GM12864 (cell line): Measurements from ENCODE around the gene WWC2.

Source experiments
- DNase-seq: peaks from one replicate; pipeline ENCODE4 v3.0.0-alpha.2; 2011; ENCODE audit warnings: low read depth
- H3K4me3 ChIP-seq: 2 replicates; pipeline ENCODE4 v1.5.1; 2011; ENCODE audit warnings: mild to moderate bottlenecking, low read depth, low read length, control low read depth
- TF ChIP-seq, protein P1 (sequence below): IDR thresholded peaks from 2 replicates; pipeline ENCODE4 v1.5.1; 2011; ENCODE audit warnings: low read depth, mild to moderate bottlenecking, moderate library complexity, low read length, control low read depth, inconsistent platforms; ENCODE audit errors: missing control alignments

Gene WWC2

DNA sequence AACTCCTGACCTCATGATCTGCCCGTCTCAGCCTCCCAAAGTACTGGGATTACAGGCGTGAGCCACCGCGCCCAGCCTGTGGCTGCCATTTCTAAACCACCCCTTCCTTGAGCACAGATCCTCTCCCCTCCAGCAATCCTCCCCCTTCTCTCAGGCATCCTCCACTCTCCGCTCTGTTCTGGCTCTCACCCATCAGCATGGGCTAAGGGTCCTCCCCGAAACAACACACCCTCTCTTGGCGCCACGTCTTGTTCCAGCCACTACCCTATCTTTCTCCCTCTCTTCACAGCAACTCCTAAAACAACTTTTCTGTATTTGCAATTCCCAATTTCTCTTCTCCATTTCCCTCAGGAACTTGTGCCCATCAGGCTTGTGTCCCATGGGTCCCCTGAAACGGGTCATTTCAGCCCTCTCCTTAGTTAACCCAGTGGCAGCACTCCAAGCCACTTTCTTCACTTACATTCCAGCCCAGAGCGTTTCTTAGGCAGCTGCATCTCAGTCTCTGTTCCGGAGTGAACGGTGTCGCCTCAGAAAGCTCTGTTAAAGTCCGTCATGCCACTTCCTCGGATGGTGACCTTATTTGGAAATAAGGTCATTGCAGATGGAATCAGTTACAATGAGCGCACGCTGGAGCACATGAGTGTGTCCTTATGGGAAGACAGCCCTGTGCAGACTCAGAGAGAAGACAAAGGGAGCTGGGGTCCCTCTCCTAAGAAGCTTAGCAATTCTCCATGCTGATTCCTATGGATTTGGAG lies 251.4 kb downstream of the WWC2 start:
- TF ChIP-seq, protein P1, sequence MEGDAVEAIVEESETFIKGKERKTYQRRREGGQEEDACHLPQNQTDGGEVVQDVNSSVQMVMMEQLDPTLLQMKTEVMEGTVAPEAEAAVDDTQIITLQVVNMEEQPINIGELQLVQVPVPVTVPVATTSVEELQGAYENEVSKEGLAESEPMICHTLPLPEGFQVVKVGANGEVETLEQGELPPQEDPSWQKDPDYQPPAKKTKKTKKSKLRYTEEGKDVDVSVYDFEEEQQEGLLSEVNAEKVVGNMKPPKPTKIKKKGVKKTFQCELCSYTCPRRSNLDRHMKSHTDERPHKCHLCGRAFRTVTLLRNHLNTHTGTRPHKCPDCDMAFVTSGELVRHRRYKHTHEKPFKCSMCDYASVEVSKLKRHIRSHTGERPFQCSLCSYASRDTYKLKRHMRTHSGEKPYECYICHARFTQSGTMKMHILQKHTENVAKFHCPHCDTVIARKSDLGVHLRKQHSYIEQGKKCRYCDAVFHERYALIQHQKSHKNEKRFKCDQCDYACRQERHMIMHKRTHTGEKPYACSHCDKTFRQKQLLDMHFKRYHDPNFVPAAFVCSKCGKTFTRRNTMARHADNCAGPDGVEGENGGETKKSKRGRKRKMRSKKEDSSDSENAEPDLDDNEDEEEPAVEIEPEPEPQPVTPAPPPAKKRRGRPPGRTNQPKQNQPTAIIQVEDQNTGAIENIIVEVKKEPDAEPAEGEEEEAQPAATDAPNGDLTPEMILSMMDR, result no peak
- H3K4me3 ChIP-seq, result no peak overlapping the region
- no peak for DNase-seq

DNA sequence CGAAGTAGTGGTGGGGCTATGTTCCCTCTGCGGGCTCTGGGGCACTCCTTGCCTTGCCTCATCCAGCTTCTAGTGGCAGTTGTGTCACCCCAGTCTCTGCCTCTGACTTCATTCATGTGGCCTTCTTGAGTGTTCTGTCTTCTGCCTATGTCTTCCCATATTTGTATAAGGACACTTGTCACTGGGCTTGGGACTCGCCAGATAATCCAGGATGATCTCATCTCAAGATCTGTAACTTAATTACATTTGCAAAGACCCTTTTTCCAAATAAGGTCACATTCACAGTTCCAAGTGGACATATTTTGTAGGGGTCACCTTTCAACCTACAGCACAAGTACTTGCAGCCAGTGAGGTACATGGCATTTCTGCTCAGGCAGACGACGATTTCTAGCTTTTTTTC lies 253.5 kb downstream of the WWC2 start:
- TF ChIP-seq, protein P1, result no peak
- DNase-seq, result no peak

DNA sequence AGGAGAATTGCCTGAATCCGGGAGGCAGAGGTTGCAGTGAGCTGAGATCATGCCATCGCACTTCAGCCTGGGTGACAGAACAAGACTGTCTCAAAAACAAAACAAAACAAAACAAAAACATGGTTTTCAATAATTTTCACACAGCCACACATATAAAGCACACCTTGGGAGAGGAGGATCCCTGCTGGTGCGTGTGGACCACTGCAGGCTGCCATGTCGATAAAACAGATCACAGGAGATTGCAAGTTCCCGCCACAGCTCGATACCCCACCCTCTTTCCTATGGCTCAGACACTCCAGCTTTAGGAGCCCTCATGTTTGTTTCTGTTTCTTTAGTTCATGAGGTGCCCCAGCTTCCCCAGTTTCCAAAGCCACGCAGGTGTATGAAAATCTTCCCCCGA lies 254.5 kb downstream of the WWC2 start:
- TF ChIP-seq, protein P1, result no peak
- no peak for DNase-seq
- no peak overlapping the region for H3K4me3 ChIP-seq

More for the DNA sequence above, 253.5 kb downstream of the WWC2 start:
- H3K4me3 ChIP-seq, result no peak overlapping the region

DNA sequence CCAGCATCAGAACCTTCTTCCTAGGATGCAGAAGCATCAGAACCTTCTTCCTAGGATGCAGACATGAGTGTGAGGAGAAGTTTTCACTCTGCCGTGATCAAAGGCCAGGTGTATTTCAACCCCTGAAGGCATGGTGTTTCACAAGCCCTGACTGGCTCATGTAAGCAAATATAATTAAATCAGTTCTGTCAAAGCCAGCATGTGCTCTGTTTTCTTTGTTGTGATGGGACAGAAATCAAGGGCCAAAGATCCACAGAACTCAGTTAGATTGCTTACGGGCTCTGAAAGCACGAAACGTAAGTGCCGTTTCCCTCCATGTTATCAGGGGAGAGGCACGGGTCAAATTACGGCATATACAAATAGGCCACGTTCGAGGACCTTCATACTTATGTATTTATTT lies 255.2 kb downstream of the WWC2 start:
- H3K4me3 ChIP-seq, result no peak overlapping the region
- TF ChIP-seq, protein P1, result no peak
- no peak for DNase-seq

DNA sequence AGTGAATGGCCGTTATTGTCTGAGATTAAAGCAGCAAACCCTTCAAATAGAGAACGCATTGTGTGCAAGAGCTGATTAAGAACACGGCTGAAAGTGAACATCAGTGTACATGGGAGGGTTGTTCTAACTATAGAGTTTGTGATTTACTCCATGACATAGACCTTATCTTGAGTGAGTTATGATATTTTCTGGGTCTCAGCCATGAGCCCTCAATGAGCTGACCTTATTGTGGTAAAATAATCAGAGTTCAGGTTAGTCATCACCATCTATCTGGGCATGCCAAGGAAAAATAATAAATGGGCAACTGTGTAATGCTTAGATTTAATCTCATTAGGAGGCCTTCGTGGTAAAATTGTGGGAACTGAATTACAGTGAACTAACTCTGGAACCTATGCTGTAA lies 256.3 kb downstream of the WWC2 start:
- TF ChIP-seq, protein P1, result no peak
- no peak for DNase-seq
- no peak overlapping the region for H3K4me3 ChIP-seq

DNA sequence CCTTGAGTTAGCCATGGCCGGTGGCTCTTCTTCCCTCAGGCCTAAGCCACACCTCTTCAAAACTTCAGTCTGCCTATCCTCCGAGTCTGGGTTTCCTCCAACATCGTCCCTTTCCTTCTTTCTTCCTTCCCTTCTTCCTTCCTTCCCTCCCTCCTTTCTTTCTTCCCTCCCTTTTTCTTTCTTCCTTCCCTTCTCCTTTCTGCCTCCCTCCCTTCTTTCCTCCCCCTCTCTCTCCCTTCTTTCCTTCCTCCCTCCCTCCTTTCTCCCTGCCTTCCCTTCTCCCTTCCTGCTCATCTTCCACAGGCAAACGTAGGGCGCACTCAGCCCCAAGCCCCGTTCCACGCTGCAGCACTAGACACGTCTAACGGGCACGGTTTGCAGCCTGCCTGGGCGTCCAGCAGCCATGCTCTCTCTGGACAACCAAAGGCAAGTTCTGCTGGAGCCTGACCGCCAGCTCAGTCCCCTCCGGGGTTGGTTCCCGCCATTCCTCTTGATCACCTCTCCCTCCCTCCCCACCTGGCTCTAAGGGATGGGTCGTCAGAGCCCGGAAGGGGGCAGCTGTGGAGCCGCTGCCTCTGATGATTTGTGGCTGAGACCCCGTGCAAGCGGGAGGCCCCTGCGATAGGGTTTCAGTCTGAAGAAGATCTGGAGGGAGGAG lies 257.2 kb downstream of the WWC2 start:
- TF ChIP-seq, protein P1, result no peak
- no peak for DNase-seq

More for the DNA sequence above, 257.2 kb downstream of the WWC2 start:
- H3K4me3 ChIP-seq, result no peak overlapping the region
